ENCODE data around the gene MED12L. TPM values are rescaled to one million over a fixed set of nuclear protein-coding genes. Genes with fewer than 3 reads are reported as not detected.

The MED12L gene
- total RNA-seq, 2 donors from 2014 or later, result 15.5 to 28.9 TPM

GRCh38 chr3:151047636-151048035 is 37.8 kb upstream of the MED12L start:
- Mint-ChIP-seq H3K4me3 (no peak overlapping the region), H3K27ac (no peak overlapping the region), H3K4me1 (no peaks in the 10 kb centered on the region), H3K36me3 (ENCODE audit: low read depth) (no peaks in the 10 kb centered on the region), H3K27me3 (ENCODE audit: insufficient read depth) (peaks cover 81% of the 10 kb centered on the region), H3K9me3 (no peaks in the 10 kb centered on the region)
- DNase-seq, result no peak
- Histone ChIP-seq H3K27ac (ENCODE audit: low read depth, low read length) (no peak overlapping the region), H3K4me1 (ENCODE audit: control insufficient read depth, insufficient read depth, low read length) (no peaks in the 10 kb centered on the region), H3K9ac (ENCODE audit: extremely low read depth, low read length, poor library complexity, severe bottlenecking) (no peak overlapping the region), H3K27me3 (ENCODE audit: control insufficient read depth, insufficient read depth, low read length, poor library complexity, severe bottlenecking) (peaks cover 87% of the 10 kb centered on the region), H3K4me3 (ENCODE audit: low read length) (no peak overlapping the region), H3K9me3 (ENCODE audit: control insufficient read depth, low read length) (no peaks in the 10 kb centered on the region), H3K36me3 (ENCODE audit: control insufficient read depth, insufficient read depth, low read length) (no peaks in the 10 kb centered on the region)
- TF ChIP-seq, protein P1, sequence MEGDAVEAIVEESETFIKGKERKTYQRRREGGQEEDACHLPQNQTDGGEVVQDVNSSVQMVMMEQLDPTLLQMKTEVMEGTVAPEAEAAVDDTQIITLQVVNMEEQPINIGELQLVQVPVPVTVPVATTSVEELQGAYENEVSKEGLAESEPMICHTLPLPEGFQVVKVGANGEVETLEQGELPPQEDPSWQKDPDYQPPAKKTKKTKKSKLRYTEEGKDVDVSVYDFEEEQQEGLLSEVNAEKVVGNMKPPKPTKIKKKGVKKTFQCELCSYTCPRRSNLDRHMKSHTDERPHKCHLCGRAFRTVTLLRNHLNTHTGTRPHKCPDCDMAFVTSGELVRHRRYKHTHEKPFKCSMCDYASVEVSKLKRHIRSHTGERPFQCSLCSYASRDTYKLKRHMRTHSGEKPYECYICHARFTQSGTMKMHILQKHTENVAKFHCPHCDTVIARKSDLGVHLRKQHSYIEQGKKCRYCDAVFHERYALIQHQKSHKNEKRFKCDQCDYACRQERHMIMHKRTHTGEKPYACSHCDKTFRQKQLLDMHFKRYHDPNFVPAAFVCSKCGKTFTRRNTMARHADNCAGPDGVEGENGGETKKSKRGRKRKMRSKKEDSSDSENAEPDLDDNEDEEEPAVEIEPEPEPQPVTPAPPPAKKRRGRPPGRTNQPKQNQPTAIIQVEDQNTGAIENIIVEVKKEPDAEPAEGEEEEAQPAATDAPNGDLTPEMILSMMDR (conservative IDR thresholded peaks at IDR 0.05), result no peak

GRCh38 chr3:151051533-151051932 is 33.9 kb upstream of the MED12L start:
- H3K4me3 Mint-ChIP-seq, result no peak overlapping the region
- TF ChIP-seq, protein P1 (conservative IDR thresholded peaks at IDR 0.05), result no peak
- no peaks in the 10 kb centered on the region for H3K36me3 Mint-ChIP-seq (ENCODE audit: low read depth)
- H3K4me3 ChIP-seq (ENCODE audit: low read length), result no peak overlapping the region
- peaks cover 58% of the 10 kb centered on the region for H3K27me3 Mint-ChIP-seq (ENCODE audit: insufficient read depth)
- H3K9me3 Mint-ChIP-seq, result no peaks in the 10 kb centered on the region
- H3K9ac ChIP-seq (ENCODE audit: extremely low read depth, low read length, poor library complexity, severe bottlenecking), result no peak overlapping the region
- no peak for DNase-seq
- no peaks in the 10 kb centered on the region for H3K4me1 Mint-ChIP-seq
- no peaks in the 10 kb centered on the region for H3K36me3 ChIP-seq (ENCODE audit: control insufficient read depth, insufficient read depth, low read length)
- 96 to 100% methylated on average over 1 of the region's 1 CpG for whole genome bisulfite sequencing, 2 experiments (ENCODE audit: insufficient coverage in 1 of 2, insufficient read length in 1 of 2)
- peaks cover 74% of the 10 kb centered on the region for H3K27me3 ChIP-seq (ENCODE audit: control insufficient read depth, insufficient read depth, low read length, poor library complexity, severe bottlenecking)
- H3K27ac ChIP-seq (ENCODE audit: low read depth, low read length), result no peak overlapping the region
- no peak overlapping the region for H3K27ac Mint-ChIP-seq
- H3K4me1 ChIP-seq (ENCODE audit: control insufficient read depth, insufficient read depth, low read length), result no peaks in the 10 kb centered on the region
- no peaks in the 10 kb centered on the region for H3K9me3 ChIP-seq (ENCODE audit: control insufficient read depth, low read length)

DNA sequence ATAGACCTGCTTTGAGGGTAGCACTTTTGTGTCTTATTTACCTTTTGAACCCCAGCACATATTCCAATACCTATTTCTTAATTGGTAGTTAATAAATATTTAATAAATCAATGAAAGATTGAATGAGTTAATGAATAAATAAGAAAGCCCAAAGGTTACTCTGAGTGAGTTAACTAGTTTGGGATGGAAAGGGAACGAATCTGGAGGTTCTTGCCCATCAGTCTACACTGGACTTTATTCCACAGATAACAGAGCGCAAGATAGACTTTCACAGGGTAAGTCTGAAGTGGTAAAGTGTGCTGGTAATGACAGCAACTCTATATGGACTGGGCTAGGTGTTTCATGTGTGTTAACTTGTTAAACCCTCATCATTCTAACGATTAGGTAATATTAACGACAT is 33.1 kb upstream of the MED12L start:
- Histone ChIP-seq H3K9me3 (ENCODE audit: control insufficient read depth, low read length) (no peaks in the 10 kb centered on the region), H3K36me3 (ENCODE audit: control insufficient read depth, insufficient read depth, low read length) (no peaks in the 10 kb centered on the region), H3K27ac (ENCODE audit: low read depth, low read length) (no peak overlapping the region), H3K4me3 (ENCODE audit: low read length) (no peak overlapping the region), H3K9ac (ENCODE audit: extremely low read depth, low read length, poor library complexity, severe bottlenecking) (no peak overlapping the region), H3K4me1 (ENCODE audit: control insufficient read depth, insufficient read depth, low read length) (no peaks in the 10 kb centered on the region), H3K27me3 (ENCODE audit: control insufficient read depth, insufficient read depth, low read length, poor library complexity, severe bottlenecking) (peaks cover 65% of the 10 kb centered on the region)
- TF ChIP-seq, protein P1 (conservative IDR thresholded peaks at IDR 0.05), result no peak
- peaks cover 50% of the 10 kb centered on the region for H3K27me3 Mint-ChIP-seq (ENCODE audit: insufficient read depth)
- 87 to 90% methylated on average over 4 of the region's 4 CpGs for WGBS, 2 experiments (ENCODE audit: insufficient coverage in 1 of 2, insufficient read length in 1 of 2)
- no peaks in the 10 kb centered on the region for H3K36me3 Mint-ChIP-seq (ENCODE audit: low read depth)
- no peaks in the 10 kb centered on the region for H3K4me1 Mint-ChIP-seq
- no peak overlapping the region for H3K27ac Mint-ChIP-seq
- no peaks in the 10 kb centered on the region for H3K9me3 Mint-ChIP-seq
- no peak overlapping the region for H3K4me3 Mint-ChIP-seq
- DNase-seq, result no peak
